Ovary (tissue), 9 donors: ENCODE data around the gene CCR5. TPM values are rescaled to one million over a fixed set of nuclear protein-coding genes. Genes with fewer than 3 reads are reported as not detected.

ENCODE experiments used
- DNase-seq, 5 donors: peaks; one replicate each; pipeline ENCODE4 v3.0.0-alpha.2; 2019 to 2020
- H3K27ac ChIP-seq, 2 donors: fragments of 200-600 bp; one replicate each; pipeline versions ENCODE4 v1.5.1 to v1.8.0; 2019 to 2022
- H3K27me3 ChIP-seq: fragments of 200-600 bp; one replicate; pipeline ENCODE4 v1.8.0; 2022
- H3K36me3 ChIP-seq: fragments of 200-600 bp; sonication (generic); one replicate; pipeline ENCODE4 v1.5.1; 2019
- H3K4me1 ChIP-seq: one replicate; pipeline ENCODE4 v1.8.1; 2013; ENCODE audit warnings: mild to moderate bottlenecking, moderate library complexity; ENCODE audit not compliant: insufficient read depth
- H3K4me3 ChIP-seq: fragments of 200-600 bp; sonication (generic); one replicate; pipeline ENCODE4 v1.5.1; 2017
- H3K9me3 ChIP-seq, 2 donors: fragments of 200-600 bp in 1 of 2; sonication (generic) in 1 of 2; one replicate each; pipeline versions ENCODE4 v1.5.1 to v1.8.1; 2013 to 2019; ENCODE audit warnings: mild to moderate bottlenecking in 1 of 2, moderate library complexity in 1 of 2
- EP300 ChIP-seq: sonication (generic); formaldehyde crosslinking; IDR thresholded peaks from one replicate; pipeline ENCODE4 v1.6.1; 2017; ENCODE audit warnings: antibody characterized with exemption
- POLR2A ChIP-seq: fragments of 450-650 bp; IDR thresholded peaks from one replicate; pipeline ENCODE4 v1.6.1; 2017; ENCODE audit warnings: antibody characterized with exemption, mild to moderate bottlenecking, moderate library complexity
- WGBS, 3 donors: extraction: QIAGEN DNeasy Blood & Tissue Kit in 1 of 3; methylation state at CpG; one replicate each; pipeline versions ENCODE4 v1.1.5 to v1.1.7; 2013 to 2017; 5-methylcytosine and 5-hydroxymethylcytosine counted together
- intact Hi-C, 4 donors: fragments of 100-400 bp; cut with DNase I; formaldehyde crosslinking; loops; one replicate each; pipeline versions ENCODE4 v1.11.0 to v1.15.1; 2022 to 2023
- polyA plus RNA-seq, 2 donors: library from polyadenylated mRNA; stranded (reverse); fragments of 200-250 nt in 1 of 2; fragments of 350-450 nt in 1 of 2; fragmentation: Illumina TruSeq in 1 of 2; extraction: RNeasy Lipid Tissue Mini Kit (QIAGEN cat#74804) in 1 of 2; gene quantifications; one replicate each; pipeline ENCODE4 v1.2.3, GENCODE V29; 2013 to 2014
- total RNA-seq, 7 donors: library from RNA; depleted of rRNA in 2 of 7; stranded (reverse); fragments of >200 nt in 2 of 7; fragmentation: NEBNext Ultra II Directional in 3 of 7; extraction: Animal tissue kit (Norgen Biotek cat#: 25700) in 3 of 7; gene quantifications; one replicate each; pipeline versions ENCODE4 v1.1.0 to v1.2.4, GENCODE V29; 2016 to 2023
- TF ChIP-seq, protein P1 (sequence below), 3 donors: fragments of 450-650 bp in 2 of 3; fragments of 200-600 bp in 1 of 3; IDR thresholded peaks; one replicate each; pipeline versions ENCODE4 v1.5.1 to v1.8.0; 2016 to 2022; ENCODE audit warnings: antibody characterized with exemption in 3 of 3, mild to moderate bottlenecking in 1 of 3
- donor health status: DM: no; HTN: no; CAD: no; lungs with moderate emphysema.
- donor health status: DM: no; HTN: no; CAD: no.
- donor health status: Bipolar disorder and iron deficiency.
- donor health status: DM: yes; HTN: yes; CAD: no.
- donor health status: DM: no; HTN: no; CAD: no.
- donor health status: DM: yes; HTN: yes; CAD: no.

CCR5 gene
- total and polyA plus RNA-seq, 9 donors: 0.23 to 7.4 (median 0.92) TPM

DNA sequence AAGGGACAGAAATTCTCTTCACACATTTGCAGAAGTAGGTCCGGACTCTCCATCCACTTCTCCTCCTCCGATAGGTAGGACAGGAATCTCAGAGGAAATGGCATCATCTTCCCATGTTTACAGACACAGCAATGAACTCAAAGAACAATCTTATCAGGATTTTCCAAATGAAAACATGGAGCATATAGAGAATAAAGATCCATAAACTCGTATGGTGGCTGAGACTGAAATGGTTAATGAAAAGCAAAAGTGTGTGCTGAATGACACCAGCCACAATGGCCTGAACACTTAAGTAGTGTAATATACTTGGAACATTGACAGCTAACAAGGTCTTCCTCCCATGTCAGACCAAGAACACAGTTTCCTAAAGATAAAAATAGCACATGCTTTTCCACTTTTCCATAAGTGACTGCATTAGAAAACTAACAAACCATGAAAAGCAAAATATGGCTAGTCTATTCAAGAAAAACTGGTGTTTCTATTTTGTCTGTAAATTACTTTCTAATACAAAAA lies 42.1 kb downstream of the CCR5 start:
- no peaks in the 10 kb centered on the region for H3K27me3 ChIP-seq
- no peak overlapping the region for H3K27ac ChIP-seq
- DNase-seq: no peak
- H3K36me3 ChIP-seq: no peaks in the 10 kb centered on the region
- no peak for TF ChIP-seq EP300
- TF ChIP-seq POLR2A: no peak
- TF ChIP-seq, protein P1, sequence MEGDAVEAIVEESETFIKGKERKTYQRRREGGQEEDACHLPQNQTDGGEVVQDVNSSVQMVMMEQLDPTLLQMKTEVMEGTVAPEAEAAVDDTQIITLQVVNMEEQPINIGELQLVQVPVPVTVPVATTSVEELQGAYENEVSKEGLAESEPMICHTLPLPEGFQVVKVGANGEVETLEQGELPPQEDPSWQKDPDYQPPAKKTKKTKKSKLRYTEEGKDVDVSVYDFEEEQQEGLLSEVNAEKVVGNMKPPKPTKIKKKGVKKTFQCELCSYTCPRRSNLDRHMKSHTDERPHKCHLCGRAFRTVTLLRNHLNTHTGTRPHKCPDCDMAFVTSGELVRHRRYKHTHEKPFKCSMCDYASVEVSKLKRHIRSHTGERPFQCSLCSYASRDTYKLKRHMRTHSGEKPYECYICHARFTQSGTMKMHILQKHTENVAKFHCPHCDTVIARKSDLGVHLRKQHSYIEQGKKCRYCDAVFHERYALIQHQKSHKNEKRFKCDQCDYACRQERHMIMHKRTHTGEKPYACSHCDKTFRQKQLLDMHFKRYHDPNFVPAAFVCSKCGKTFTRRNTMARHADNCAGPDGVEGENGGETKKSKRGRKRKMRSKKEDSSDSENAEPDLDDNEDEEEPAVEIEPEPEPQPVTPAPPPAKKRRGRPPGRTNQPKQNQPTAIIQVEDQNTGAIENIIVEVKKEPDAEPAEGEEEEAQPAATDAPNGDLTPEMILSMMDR (IDR thresholded peaks at IDR 0.05): no peak
- no peaks in the 10 kb centered on the region for H3K4me1 ChIP-seq
- no peak overlapping the region for H3K4me3 ChIP-seq
- H3K9me3 ChIP-seq: no peaks in the 10 kb centered on the region
- 59 to 64% (median 64%) methylated on average over 3 of the region's 3 CpGs for WGBS, 3 donors
- intact Hi-C loops: no loop called here

- Histone ChIP-seq H3K36me3 (no peaks in the 10 kb centered on the region), H3K27me3 (no peaks in the 10 kb centered on the region), H3K27ac (no peak overlapping the region), H3K4me3 (no peak overlapping the region), H3K4me1 (no peaks in the 10 kb centered on the region), H3K9me3 (no peaks in the 10 kb centered on the region)
- intact Hi-C loops: no loop called here
- WGBS, 3 donors: 65 to 73% (median 71%) methylated on average over 5 of the region's 5 CpGs
- no peak for DNase-seq
- no peak for TF ChIP-seq EP300
Measured at GRCh38 chr3:46413951-46414350, 43.2 kb downstream of the CCR5 start.

- Histone ChIP-seq H3K36me3 (no peaks in the 10 kb centered on the region), H3K9me3 (no peaks in the 10 kb centered on the region), H3K27me3 (no peaks in the 10 kb centered on the region), H3K4me3 (no peak overlapping the region), H3K4me1 (no peaks in the 10 kb centered on the region), H3K27ac (no peak overlapping the region)
- intact Hi-C loops: no loop called here
- no peak for DNase-seq
- WGBS, 3 donors: 77 to 81% (median 79%) methylated on average over 4 of the region's 4 CpGs
- TF ChIP-seq POLR2A: no peak
- TF ChIP-seq, protein P1 (IDR thresholded peaks at IDR 0.05): no peak
- no peak for TF ChIP-seq EP300
Measured at GRCh38 chr3:46414739-46415138, 44.0 kb downstream of the CCR5 start.

GRCh38 chr3:46416125-46416810 lies 45.5 kb downstream of the CCR5 start:
- WGBS, 3 donors: 39 to 41% (median 41%) methylated on average over 10 of the region's 10 CpGs
- no peaks in the 10 kb centered on the region for H3K4me1 ChIP-seq
- DNase-seq: no peak
- no peaks in the 10 kb centered on the region for H3K36me3 ChIP-seq
- TF ChIP-seq POLR2A: no peak
- no peak for TF ChIP-seq EP300
- TF ChIP-seq, protein P1 (IDR thresholded peaks at IDR 0.05): no peak
- intact Hi-C loops: no loop called here
- no peaks in the 10 kb centered on the region for H3K27me3 ChIP-seq
- no peak overlapping the region for H3K4me3 ChIP-seq
- no peaks in the 10 kb centered on the region for H3K9me3 ChIP-seq
- H3K27ac ChIP-seq: no peak overlapping the region

- Histone ChIP-seq H3K4me3 (no peak overlapping the region), H3K27me3 (no peaks in the 10 kb centered on the region), H3K4me1 (no peaks in the 10 kb centered on the region), H3K9me3 (no peaks in the 10 kb centered on the region), H3K27ac (no peak overlapping the region), H3K36me3 (no peaks in the 10 kb centered on the region)
- intact Hi-C loops: no loop called here
- no peak for DNase-seq
- WGBS, 3 donors: 83 to 86% (median 85%) methylated on average over 7 of the region's 7 CpGs
- TF ChIP-seq EP300 (no peak), POLR2A (no peak)
- TF ChIP-seq, protein P1 (IDR thresholded peaks at IDR 0.05): no peak
Measured at GRCh38 chr3:46416811-46417510, 46.2 kb downstream of the CCR5 start.
